Stimulated activated CD4-positive, alpha-beta T cell treated with anti-CD3 and anti-CD28 coated beads, Interleukin-4, amount 100 ng/mL, for 1 hour (primary cell): ENCODE results near the gene TMEM62.
A peak's percentile ranks its signal among the peaks of the same experiment; 100 is the strongest.

ENCODE experiments used
- DNase-seq: peaks from one replicate; pipeline ENCODE4 v3.0.0-alpha.2; 2020

Gene TMEM62

GRCh38 chr15:43133430-43134156 lies at the start of gene TMEM62:
Gene TMEM62 (plus strand): TSS chr15:43133586. CDS start chr15:43133803, 217 bp downstream.
- peak; percentile 49 for DNase-seq

GRCh38 chr15:43085921-43086320 lies 47.5 kb upstream of the TMEM62 start:
- DNase-seq: no peak

GRCh38 chr15:43086551-43086950 lies 46.8 kb upstream of the TMEM62 start:
- no peak for DNase-seq

- no peak for DNase-seq
These were observed 41.5 kb upstream of the TMEM62 start for GRCh38 chr15:43091859-43092258.

GRCh38 chr15:43093026-43093425 lies 40.4 kb upstream of the TMEM62 start:
- DNase-seq: no peak

- DNase-seq: no peak
These were observed 38.9 kb upstream of the TMEM62 start for GRCh38 chr15:43094416-43095030.

GRCh38 chr15:43095243-43095642 lies 38.1 kb upstream of the TMEM62 start:
- DNase-seq: no peak

- no peak for DNase-seq
These were observed 37.6 kb upstream of the TMEM62 start for GRCh38 chr15:43095708-43096347.

- DNase-seq: no peak
These were observed 37.0 kb upstream of the TMEM62 start for GRCh38 chr15:43096411-43096810.

GRCh38 chr15:43099105-43099845 lies 34.1 kb upstream of the TMEM62 start:
- no peak for DNase-seq

- DNase-seq: no peak
These were observed 32.4 kb upstream of the TMEM62 start for GRCh38 chr15:43100971-43101370.

- no peak for DNase-seq
These were observed 31.2 kb upstream of the TMEM62 start for GRCh38 chr15:43102187-43102586.

- DNase-seq: no peak
These were observed 29.5 kb upstream of the TMEM62 start for GRCh38 chr15:43103907-43104306.

- no peak for DNase-seq
These were observed 29.0 kb upstream of the TMEM62 start for GRCh38 chr15:43104426-43104825.

- DNase-seq: no peak
These were observed 28.2 kb upstream of the TMEM62 start for GRCh38 chr15:43105077-43105736.

- peak; percentile 87 for DNase-seq
These were observed 27.5 kb upstream of the TMEM62 start, which contains the start of gene UBR1 for GRCh38 chr15:43105778-43106485. Gene UBR1 (minus strand): TSS chr15:43106038. CDS start chr15:43106022, 16 bp downstream.

GRCh38 chr15:43106486-43106829 lies 26.9 kb upstream of the TMEM62 start:
- no peak for DNase-seq

- no peak for DNase-seq
These were observed 25.6 kb upstream of the TMEM62 start for GRCh38 chr15:43107751-43108150.

GRCh38 chr15:43111354-43111753 lies 22.0 kb upstream of the TMEM62 start:
- DNase-seq: no peak

GRCh38 chr15:43118286-43118685 lies 15.1 kb upstream of the TMEM62 start:
- no peak for DNase-seq

GRCh38 chr15:43118829-43119228 lies 14.6 kb upstream of the TMEM62 start:
- no peak for DNase-seq

- no peak for DNase-seq
These were observed 11.5 kb upstream of the TMEM62 start for GRCh38 chr15:43121863-43122262.
